ENCODE results near the gene TEX10.
A peak's percentile ranks its signal among the peaks of the same experiment; 100 is the strongest.
"Not testable (repeated sequence)": the region's sequence is repeated elsewhere in the genome, so short reads cannot be mapped to it uniquely, and the experiment has no call there.

The TEX10 gene

GRCh38 chr9:100364013-100364412, 11.3 kb upstream of the TEX10 start:
- Mint-ChIP-seq H3K4me1 (ENCODE audit: low read depth) (no peaks in the 10 kb centered on the region), H3K4me3 (no peak overlapping the region), H3K27ac (no peak overlapping the region), H3K9me3 (peaks cover 17% of the 10 kb centered on the region), H3K36me3 (ENCODE audit: low read depth) (no peaks in the 10 kb centered on the region), H3K27me3 (ENCODE audit: low read depth) (no peaks in the 10 kb centered on the region)

- H3K27ac Mint-ChIP-seq, result no peak overlapping the region
- no peaks in the 10 kb centered on the region for H3K27me3 Mint-ChIP-seq (ENCODE audit: low read depth)
- peaks cover 13% of the 10 kb centered on the region for H3K9me3 Mint-ChIP-seq
- no peak overlapping the region for H3K4me3 Mint-ChIP-seq
- H3K36me3 Mint-ChIP-seq (ENCODE audit: low read depth), result peaks cover 4% of the 10 kb centered on the region
- H3K4me1 Mint-ChIP-seq (ENCODE audit: low read depth), result peaks cover 6% of the 10 kb centered on the region
Observed at GRCh38 chr9:100359057-100359456, 6.3 kb upstream of the TEX10 start.

GRCh38 chr9:100357501-100357900, 4.8 kb upstream of the TEX10 start:
- no peak overlapping the region for H3K4me3 Mint-ChIP-seq
- peaks cover 5% of the 10 kb centered on the region for H3K36me3 Mint-ChIP-seq (ENCODE audit: low read depth)
- H3K4me1 Mint-ChIP-seq (ENCODE audit: low read depth), result peaks cover 13% of the 10 kb centered on the region
- H3K27me3 Mint-ChIP-seq (ENCODE audit: low read depth), result no peaks in the 10 kb centered on the region
- peaks cover 15% of the 10 kb centered on the region for H3K9me3 Mint-ChIP-seq
- no peak overlapping the region for H3K27ac Mint-ChIP-seq

- Mint-ChIP-seq H3K36me3 (ENCODE audit: low read depth) (peaks cover 5% of the 10 kb centered on the region), H3K4me1 (ENCODE audit: low read depth) (peaks cover 24% of the 10 kb centered on the region), H3K4me3 (no peak overlapping the region), H3K27me3 (ENCODE audit: low read depth) (no peaks in the 10 kb centered on the region), H3K9me3 (peaks cover 15% of the 10 kb centered on the region), H3K27ac (no peak overlapping the region)
Observed at GRCh38 chr9:100355561-100355960, 2.8 kb upstream of the TEX10 start.

GRCh38 chr9:100354121-100354800, 1.5 kb upstream of the TEX10 start:
- peak overlapping the region; percentile 2 for H3K4me3 Mint-ChIP-seq
- H3K27ac Mint-ChIP-seq, result peak overlapping the region; percentile 27
- H3K9me3 Mint-ChIP-seq, result peaks cover 15% of the 10 kb centered on the region
- H3K36me3 Mint-ChIP-seq (ENCODE audit: low read depth), result peaks cover 5% of the 10 kb centered on the region
- peaks cover 29% of the 10 kb centered on the region for H3K4me1 Mint-ChIP-seq (ENCODE audit: low read depth)
- H3K27me3 Mint-ChIP-seq (ENCODE audit: low read depth), result no peaks in the 10 kb centered on the region

GRCh38 chr9:100352201-100352726, 478 bp downstream of the TEX10 start:
- peaks cover 26% of the 10 kb centered on the region for H3K4me1 Mint-ChIP-seq (ENCODE audit: low read depth)
- H3K27ac Mint-ChIP-seq, result peak overlapping the region; percentile 60
- H3K36me3 Mint-ChIP-seq (ENCODE audit: low read depth), result peaks cover 8% of the 10 kb centered on the region
- peaks cover 8% of the 10 kb centered on the region for H3K9me3 Mint-ChIP-seq
- H3K27me3 Mint-ChIP-seq (ENCODE audit: low read depth), result no peaks in the 10 kb centered on the region
- H3K4me3 Mint-ChIP-seq, result peak overlapping the region; percentile 89

GRCh38 chr9:100351508-100351907, 1.2 kb downstream of the TEX10 start:
- peaks cover 26% of the 10 kb centered on the region for H3K4me1 Mint-ChIP-seq (ENCODE audit: low read depth)
- no peaks in the 10 kb centered on the region for H3K27me3 Mint-ChIP-seq (ENCODE audit: low read depth)
- peak overlapping the region; percentile 89 for H3K4me3 Mint-ChIP-seq
- peaks cover 14% of the 10 kb centered on the region for H3K36me3 Mint-ChIP-seq (ENCODE audit: low read depth)
- peaks cover 8% of the 10 kb centered on the region for H3K9me3 Mint-ChIP-seq
- H3K27ac Mint-ChIP-seq, result no peak overlapping the region

- peaks cover 27% of the 10 kb centered on the region for H3K4me1 Mint-ChIP-seq (ENCODE audit: low read depth)
- peaks cover 8% of the 10 kb centered on the region for H3K9me3 Mint-ChIP-seq
- peaks cover 20% of the 10 kb centered on the region for H3K36me3 Mint-ChIP-seq (ENCODE audit: low read depth)
- no peaks in the 10 kb centered on the region for H3K27me3 Mint-ChIP-seq (ENCODE audit: low read depth)
- peak overlapping the region; percentile 16 for H3K4me3 Mint-ChIP-seq
- no peak overlapping the region for H3K27ac Mint-ChIP-seq
Observed at GRCh38 chr9:100350188-100350587, 2.6 kb downstream of the TEX10 start.

GRCh38 chr9:100346836-100347235, 5.9 kb downstream of the TEX10 start:
- peaks cover 20% of the 10 kb centered on the region for H3K36me3 Mint-ChIP-seq (ENCODE audit: low read depth)

GRCh38 chr9:100341889-100342288, 10.9 kb downstream of the TEX10 start:
- Mint-ChIP-seq H3K27me3 (ENCODE audit: low read depth) (no peaks in the 10 kb centered on the region), H3K27ac (peak overlapping the region; percentile 2), H3K9me3 (no peaks in the 10 kb centered on the region), H3K4me1 (ENCODE audit: low read depth) (peaks cover 11% of the 10 kb centered on the region), H3K4me3 (no peak overlapping the region), H3K36me3 (ENCODE audit: low read depth) (peaks cover 34% of the 10 kb centered on the region)

More at GRCh38 chr9:100346836-100347235, 5.9 kb downstream of the TEX10 start:
- Mint-ChIP-seq H3K27me3 (ENCODE audit: low read depth) (no peaks in the 10 kb centered on the region), H3K27ac (no peak overlapping the region), H3K9me3 (no peaks in the 10 kb centered on the region), H3K4me1 (ENCODE audit: low read depth) (peaks cover 19% of the 10 kb centered on the region), H3K4me3 (no peak overlapping the region)

- no peaks in the 10 kb centered on the region for H3K27me3 Mint-ChIP-seq (ENCODE audit: low read depth)
- no peaks in the 10 kb centered on the region for H3K9me3 Mint-ChIP-seq
- no peak overlapping the region for H3K4me3 Mint-ChIP-seq
- H3K27ac Mint-ChIP-seq, result no peak overlapping the region
- H3K36me3 Mint-ChIP-seq (ENCODE audit: low read depth), result peaks cover 25% of the 10 kb centered on the region
- peaks cover 10% of the 10 kb centered on the region for H3K4me1 Mint-ChIP-seq (ENCODE audit: low read depth)
Observed at GRCh38 chr9:100340224-100340623, 12.5 kb downstream of the TEX10 start.

- not testable (repeated sequence) for H3K4me3 Mint-ChIP-seq; H3K27me3 Mint-ChIP-seq (ENCODE audit: low read depth); H3K9me3 Mint-ChIP-seq; H3K27ac Mint-ChIP-seq; H3K4me1 Mint-ChIP-seq (ENCODE audit: low read depth)
- H3K36me3 Mint-ChIP-seq (ENCODE audit: low read depth), result peaks cover 23% of the 10 kb centered on the region
Observed at GRCh38 chr9:100338736-100339135, 14.0 kb downstream of the TEX10 start.

- Mint-ChIP-seq H3K4me3 (no peak overlapping the region), H3K4me1 (ENCODE audit: low read depth) (peaks cover 2% of the 10 kb centered on the region), H3K9me3 (no peaks in the 10 kb centered on the region), H3K27ac (no peak overlapping the region), H3K36me3 (ENCODE audit: low read depth) (peaks cover 16% of the 10 kb centered on the region), H3K27me3 (ENCODE audit: low read depth) (no peaks in the 10 kb centered on the region)
Observed at GRCh38 chr9:100324594-100325200, 28.0 kb downstream of the TEX10 start.

- Mint-ChIP-seq H3K27ac (no peak overlapping the region), H3K27me3 (ENCODE audit: low read depth) (no peaks in the 10 kb centered on the region), H3K9me3 (no peaks in the 10 kb centered on the region), H3K4me3 (no peak overlapping the region), H3K4me1 (ENCODE audit: low read depth) (peaks cover 2% of the 10 kb centered on the region), H3K36me3 (ENCODE audit: low read depth) (peaks cover 15% of the 10 kb centered on the region)
Observed at GRCh38 chr9:100322954-100323536, 29.7 kb downstream of the TEX10 start.

GRCh38 chr9:100317706-100318105, 35.0 kb downstream of the TEX10 start:
- Mint-ChIP-seq H3K4me3 (no peak overlapping the region), H3K36me3 (ENCODE audit: low read depth) (peaks cover 41% of the 10 kb centered on the region), H3K27ac (no peak overlapping the region)

More at GRCh38 chr9:100317706-100318105, 35.0 kb downstream of the TEX10 start:
- Mint-ChIP-seq H3K4me1 (ENCODE audit: low read depth) (peaks cover 1% of the 10 kb centered on the region), H3K9me3 (no peaks in the 10 kb centered on the region), H3K27me3 (ENCODE audit: low read depth) (no peaks in the 10 kb centered on the region)

All from T-helper 1 cell treated with Interleukin-12 subunit alpha and Interleukin-12 subunit beta and Interleukin-4 antibody, amounts not matched to agents 30 μg/mL and 1 μg/mL, for 36 hours (primary cell).